DOHH2 (cell line): ENCODE data around the gene TMEM82.

Experiments
- H3F3A ChIP-seq: fragments of 200-600 bp; sonication (generic), shearing (Covaris generic); 2 replicates; pipeline ENCODE4 v1.6.0; 2016; ENCODE audit warnings: antibody characterized with exemption, mild to moderate bottlenecking; ENCODE audit not compliant: control insufficient read depth, insufficient read depth
- H3K27ac ChIP-seq: fragments of 200-600 bp; sonication (generic); 2 replicates; pipeline ENCODE4 v1.5.1; 2014; ENCODE audit warnings: low read depth, mild to moderate bottlenecking, low read length, moderate library complexity
- H3K27me3 ChIP-seq: fragments of 200-600 bp; sonication (generic); 2 replicates; pipeline ENCODE4 v1.6.1; 2014; ENCODE audit warnings: mild to moderate bottlenecking, low read length, mixed read lengths; ENCODE audit not compliant: control insufficient read depth
- H3K36me3 ChIP-seq: fragments of 200-600 bp; sonication (generic); 2 replicates; pipeline ENCODE4 v1.6.1; 2014; ENCODE audit warnings: mild to moderate bottlenecking, low read length, moderate library complexity, mixed read lengths; ENCODE audit not compliant: control insufficient read depth
- H3K4me1 ChIP-seq: fragments of 200-600 bp; sonication (generic); 2 replicates; pipeline ENCODE4 v1.6.1; 2014; ENCODE audit warnings: mild to moderate bottlenecking, low read length, mixed read lengths; ENCODE audit not compliant: control insufficient read depth
- H3K4me2 ChIP-seq: fragments of 200-600 bp; sonication (generic); 2 replicates; pipeline ENCODE4 v1.6.0; 2014; ENCODE audit warnings: mild to moderate bottlenecking, low read length, moderate library complexity
- H3K4me3 ChIP-seq: fragments of 200-600 bp; sonication (generic); 2 replicates; pipeline ENCODE4 v1.5.1; 2014; ENCODE audit warnings: mild to moderate bottlenecking, low read length, mixed read lengths
- H3K79me2 ChIP-seq: fragments of 200-600 bp; sonication (generic); 2 replicates; pipeline ENCODE4 v1.6.1; 2014; ENCODE audit warnings: mild to moderate bottlenecking, low read length, mixed read lengths; ENCODE audit not compliant: control insufficient read depth
- H3K9me2 ChIP-seq: fragments of 200-600 bp; sonication (generic); replicated peaks from 2 replicates; pipeline ENCODE4 v1.6.1; 2014; ENCODE audit warnings: mild to moderate bottlenecking, low read length, mixed read lengths; ENCODE audit not compliant: control insufficient read depth
- H3K9me3 ChIP-seq: fragments of 200-600 bp; sonication (generic); 2 replicates; pipeline ENCODE4 v1.6.1; 2014; ENCODE audit warnings: antibody characterized with exemption, low read length, mixed read lengths; ENCODE audit not compliant: control insufficient read depth, insufficient read depth
- H4K20me1 ChIP-seq: fragments of 200-600 bp; sonication (generic); 2 replicates; pipeline ENCODE4 v1.6.0; 2014; ENCODE audit warnings: low read depth, mild to moderate bottlenecking, antibody characterized with exemption, low read length, moderate library complexity; ENCODE audit not compliant: control insufficient read depth, insufficient read depth
- EZH2phosphoT487 ChIP-seq: fragments of 200-600 bp; sonication (generic); IDR thresholded peaks from 2 replicates; pipeline ENCODE4 v1.6.1; 2017; ENCODE audit warnings: borderline replicate concordance, mild to moderate bottlenecking, antibody characterized with exemption, low read length, moderate library complexity, mixed read lengths
- TF ChIP-seq, protein P1 (sequence below): fragments of 200-600 bp; sonication (generic); IDR thresholded peaks from one replicate; pipeline ENCODE4 v1.5.1; 2014; ENCODE audit warnings: antibody characterized with exemption, mild to moderate bottlenecking, low read depth, low read length; ENCODE audit not compliant: poor library complexity, severe bottlenecking

Gene TMEM82

DNA sequence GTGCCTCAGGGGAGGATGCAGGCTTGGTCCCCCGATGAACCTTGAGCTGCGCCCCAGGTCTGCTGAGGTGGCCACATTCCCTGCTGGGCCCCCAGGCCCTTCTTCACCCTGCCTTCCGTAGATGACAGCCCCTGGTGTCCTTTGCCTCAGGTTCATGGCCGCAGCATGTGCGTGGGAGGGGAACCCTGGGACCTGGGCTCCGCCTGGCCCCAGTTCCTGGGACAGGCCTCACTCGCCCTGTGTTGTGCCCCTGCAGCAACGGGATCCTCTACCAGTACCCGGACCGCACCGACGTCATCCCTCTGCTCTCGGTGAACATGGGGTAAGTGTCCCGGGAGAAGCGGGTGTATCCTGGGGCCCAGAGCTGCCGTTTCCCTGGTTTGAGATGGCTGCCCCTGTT, 11.4 kb upstream of the TMEM82 start:
- no peak overlapping the region for H3K27ac ChIP-seq
- peaks cover 42% of the 10 kb centered on the region for H3K36me3 ChIP-seq
- no peaks in the 10 kb centered on the region for H3K27me3 ChIP-seq
- H4K20me1 ChIP-seq = no peaks in the 10 kb centered on the region
- no peaks in the 10 kb centered on the region for H3F3A ChIP-seq
- H3K4me2 ChIP-seq = no peak overlapping the region
- TF ChIP-seq, protein P1, sequence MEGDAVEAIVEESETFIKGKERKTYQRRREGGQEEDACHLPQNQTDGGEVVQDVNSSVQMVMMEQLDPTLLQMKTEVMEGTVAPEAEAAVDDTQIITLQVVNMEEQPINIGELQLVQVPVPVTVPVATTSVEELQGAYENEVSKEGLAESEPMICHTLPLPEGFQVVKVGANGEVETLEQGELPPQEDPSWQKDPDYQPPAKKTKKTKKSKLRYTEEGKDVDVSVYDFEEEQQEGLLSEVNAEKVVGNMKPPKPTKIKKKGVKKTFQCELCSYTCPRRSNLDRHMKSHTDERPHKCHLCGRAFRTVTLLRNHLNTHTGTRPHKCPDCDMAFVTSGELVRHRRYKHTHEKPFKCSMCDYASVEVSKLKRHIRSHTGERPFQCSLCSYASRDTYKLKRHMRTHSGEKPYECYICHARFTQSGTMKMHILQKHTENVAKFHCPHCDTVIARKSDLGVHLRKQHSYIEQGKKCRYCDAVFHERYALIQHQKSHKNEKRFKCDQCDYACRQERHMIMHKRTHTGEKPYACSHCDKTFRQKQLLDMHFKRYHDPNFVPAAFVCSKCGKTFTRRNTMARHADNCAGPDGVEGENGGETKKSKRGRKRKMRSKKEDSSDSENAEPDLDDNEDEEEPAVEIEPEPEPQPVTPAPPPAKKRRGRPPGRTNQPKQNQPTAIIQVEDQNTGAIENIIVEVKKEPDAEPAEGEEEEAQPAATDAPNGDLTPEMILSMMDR = no peak
- no peak for TF ChIP-seq EZH2phosphoT487
- no peaks in the 10 kb centered on the region for H3K79me2 ChIP-seq
- no peaks in the 10 kb centered on the region for H3K4me1 ChIP-seq
- no peaks in the 10 kb centered on the region for H3K9me2 ChIP-seq
- no peak overlapping the region for H3K4me3 ChIP-seq
- H3K9me3 ChIP-seq = no peaks in the 10 kb centered on the region

DNA sequence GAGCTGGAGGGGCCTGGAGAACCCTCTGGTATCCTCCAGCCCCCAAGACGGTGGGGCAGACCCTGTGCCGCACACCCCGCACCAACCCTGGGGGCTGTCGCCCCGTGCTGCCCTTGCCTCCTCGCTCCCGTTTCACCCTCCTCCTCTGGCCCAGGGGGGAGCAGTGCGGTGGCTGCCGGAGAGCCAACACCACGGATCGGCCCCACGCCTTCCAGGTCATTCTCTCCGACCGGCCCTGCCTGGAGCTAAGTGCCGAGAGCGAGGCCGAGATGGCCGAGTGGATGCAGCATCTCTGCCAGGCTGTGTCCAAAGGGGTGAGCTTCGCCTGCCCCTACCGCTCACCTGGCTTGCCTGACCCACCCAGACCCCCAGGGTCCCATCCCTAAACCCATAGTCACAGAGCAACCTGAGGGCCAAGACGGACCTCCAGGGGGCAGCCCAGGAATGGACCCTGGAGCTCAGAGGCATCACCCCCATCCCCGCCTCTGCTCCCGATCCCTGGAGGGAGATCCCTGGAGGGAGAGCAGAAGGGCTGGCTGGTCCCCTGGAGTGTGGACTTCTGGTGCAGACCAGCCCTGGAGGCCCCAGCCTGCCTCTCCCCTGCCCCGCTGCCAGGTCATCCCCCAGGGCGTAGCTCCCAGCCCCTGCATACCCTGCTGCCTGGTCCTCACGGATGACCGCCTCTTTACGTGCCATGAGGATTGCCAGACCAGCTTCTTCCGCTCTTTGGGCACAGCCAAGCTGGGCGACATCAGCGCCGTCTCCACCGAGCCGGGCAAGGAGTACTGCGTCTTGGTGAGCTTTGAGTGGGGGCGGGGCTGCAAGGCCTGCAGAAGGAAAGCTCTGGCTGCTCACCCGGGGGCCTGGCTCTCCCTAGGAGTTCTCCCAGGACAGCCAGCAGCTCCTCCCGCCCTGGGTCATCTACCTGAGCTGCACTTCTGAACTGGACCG, 10.3 kb upstream of the TMEM82 start:
- Histone ChIP-seq H3K4me1 (no peaks in the 10 kb centered on the region), H3K9me3 (no peaks in the 10 kb centered on the region), H4K20me1 (no peaks in the 10 kb centered on the region), H3K4me2 (no peak overlapping the region), H3K36me3 (peaks cover 32% of the 10 kb centered on the region), H3K79me2 (no peaks in the 10 kb centered on the region), H3K27me3 (no peaks in the 10 kb centered on the region), H3K4me3 (no peak overlapping the region), H3F3A (no peaks in the 10 kb centered on the region), H3K9me2 (no peaks in the 10 kb centered on the region), H3K27ac (no peak overlapping the region)
- no peak for TF ChIP-seq EZH2phosphoT487
- TF ChIP-seq, protein P1 = no peak

DNA sequence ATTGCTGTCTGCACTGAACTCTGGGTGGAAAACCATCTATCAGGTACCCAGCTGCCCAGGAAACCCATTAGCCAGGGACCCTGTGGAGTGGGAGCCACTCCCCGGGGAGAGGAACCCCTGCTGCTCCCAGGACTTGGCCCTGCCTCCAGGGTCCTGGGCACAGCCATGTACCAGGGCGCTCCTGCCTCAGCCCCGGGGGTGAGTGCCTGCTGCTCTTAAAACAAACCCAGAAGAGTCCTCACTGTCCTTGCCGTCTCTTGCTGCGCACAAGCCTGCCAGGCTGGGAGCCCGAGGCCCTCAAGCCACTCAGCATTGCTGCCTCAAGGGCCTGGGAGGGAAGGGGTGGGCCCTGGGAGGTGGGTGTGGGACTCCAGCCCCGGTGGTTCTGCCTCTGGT, 9.6 kb upstream of the TMEM82 start:
- Histone ChIP-seq H3K4me2 (no peak overlapping the region), H3K79me2 (no peaks in the 10 kb centered on the region), H3K4me3 (no peak overlapping the region), H3F3A (no peaks in the 10 kb centered on the region), H3K27me3 (no peaks in the 10 kb centered on the region), H4K20me1 (no peaks in the 10 kb centered on the region), H3K4me1 (no peaks in the 10 kb centered on the region), H3K27ac (no peak overlapping the region), H3K9me3 (no peaks in the 10 kb centered on the region), H3K9me2 (no peaks in the 10 kb centered on the region), H3K36me3 (peaks cover 28% of the 10 kb centered on the region)
- TF ChIP-seq, protein P1 = no peak
- no peak for TF ChIP-seq EZH2phosphoT487
